Activated gamma-delta T cell treated with anti-CD3 and anti-CD28 coated beads, Interleukin-2, amount 50 U/mL, for 16 hours (primary cell): ENCODE measurements around the gene MCOLN2.
"Not testable (repeated sequence)": the region's sequence is repeated elsewhere in the genome, so short reads cannot be mapped to it uniquely, and the experiment has no call there.

Experiments
- DNase-seq: peaks from one replicate; pipeline ENCODE4 v3.0.0-alpha.2; 2020; ENCODE audit warnings: low read depth

Gene MCOLN2

GRCh38 chr1:84940481-84940880 is 56.4 kb downstream of the MCOLN2 start:
- no peak for DNase-seq

- no peak for DNase-seq
These were observed 57.2 kb downstream of the MCOLN2 start for GRCh38 chr1:84939761-84940160.

- no peak for DNase-seq
These were observed 57.8 kb downstream of the MCOLN2 start for GRCh38 chr1:84939151-84939550.

GRCh38 chr1:84936116-84936810 is 60.6 kb downstream of the MCOLN2 start:
- DNase-seq, result no peak

GRCh38 chr1:84933011-84933611 is 63.8 kb downstream of the MCOLN2 start:
- no peak for DNase-seq

- DNase-seq, result no peak
These were observed 66.1 kb downstream of the MCOLN2 start for GRCh38 chr1:84930831-84931230.

- no peak for DNase-seq
These were observed 66.6 kb downstream of the MCOLN2 start for GRCh38 chr1:84930329-84930728.

- DNase-seq, result no peak
These were observed 67.3 kb downstream of the MCOLN2 start for GRCh38 chr1:84929581-84929980.

GRCh38 chr1:84928979-84929378 is 67.9 kb downstream of the MCOLN2 start:
- no peak for DNase-seq

GRCh38 chr1:84923317-84923716 is 73.6 kb downstream of the MCOLN2 start:
- DNase-seq, result no peak

- no peak for DNase-seq
These were observed 76.8 kb downstream of the MCOLN2 start for GRCh38 chr1:84920159-84920558.

GRCh38 chr1:84919461-84919970 is 77.4 kb downstream of the MCOLN2 start:
- DNase-seq, result no peak

GRCh38 chr1:84918726-84919336 is 78.1 kb downstream of the MCOLN2 start:
- no peak for DNase-seq

GRCh38 chr1:84916897-84917296 is 80.0 kb downstream of the MCOLN2 start:
- no peak for DNase-seq

- DNase-seq, result no peak
These were observed 83.4 kb downstream of the MCOLN2 start for GRCh38 chr1:84913555-84913892.

GRCh38 chr1:84912726-84913554 is 84.0 kb downstream of the MCOLN2 start:
- no peak for DNase-seq

- not testable (repeated sequence) for DNase-seq
These were observed 88.0 kb downstream of the MCOLN2 start for GRCh38 chr1:84908746-84909464.

GRCh38 chr1:84907095-84907827 is 89.7 kb downstream of the MCOLN2 start:
- DNase-seq, result no peak

GRCh38 chr1:84902727-84903126 is 94.2 kb downstream of the MCOLN2 start:
- DNase-seq, result not testable (repeated sequence)

GRCh38 chr1:84899969-84900368 is 96.9 kb downstream of the MCOLN2 start:
- DNase-seq, result no peak

- DNase-seq, result no peak
These were observed 100.6 kb downstream of the MCOLN2 start for GRCh38 chr1:84896279-84896678.
